MCF 10A (cell line): Measurements from ENCODE around the gene WFIKKN1. TPM values are rescaled to one million over a fixed set of nuclear protein-coding genes. Genes with fewer than 3 reads are reported as not detected.

ENCODE experiments used
- BruUV-seq: library from RNA; stranded (reverse); fragments of 400-500 nt; replicated peaks from 2 replicates; lab custom pipeline; 2021; lab: Mats Ljungman, UMichigan
- CTCF ChIA-PET: fragments of 300-600 bp; sonication (Branson Sonifier 250); formaldehyde crosslinking; extraction: SDS; loops from one replicate; lab custom pipeline; 2021; ENCODE audit warnings: antibody characterized with exemption, inconsistent platforms; lab: Yijun Ruan, JAX
- POLR2A ChIA-PET: fragments of 300-600, 350-650 bp; sonication (Branson Sonifier 250); formaldehyde crosslinking; extraction: SDS; loops from one replicate; lab custom pipeline; 2020; ENCODE audit warnings: antibody characterized with exemption, inconsistent platforms; lab: Yijun Ruan, JAX
- DNase-seq: peaks from one replicate; pipeline ENCODE4 v3.0.0-alpha.2; 2018; ENCODE audit not compliant: unreplicated experiment
- H3K27ac Mint-ChIP-seq: one replicate; pipeline ENCODE4 v1.8.0; 2022; ENCODE audit warnings: mild to moderate bottlenecking, low read depth, mixed read lengths; ENCODE audit not compliant: unreplicated experiment
- H3K27me3 Mint-ChIP-seq: one replicate; pipeline ENCODE4 v1.8.0; 2022; ENCODE audit warnings: mixed read lengths; ENCODE audit not compliant: insufficient read depth, unreplicated experiment
- H3K36me3 Mint-ChIP-seq: one replicate; pipeline ENCODE4 v1.8.0; 2022; ENCODE audit warnings: mild to moderate bottlenecking, moderate library complexity, mixed read lengths; ENCODE audit not compliant: insufficient read depth, unreplicated experiment
- H3K4me1 Mint-ChIP-seq: one replicate; pipeline ENCODE4 v1.8.0; 2022; ENCODE audit warnings: mixed read lengths; ENCODE audit not compliant: insufficient read depth, unreplicated experiment
- H3K4me3 Mint-ChIP-seq: one replicate; pipeline ENCODE4 v1.8.0; 2022; ENCODE audit warnings: mild to moderate bottlenecking, moderate library complexity, mixed read lengths; ENCODE audit not compliant: unreplicated experiment
- H3K9me3 Mint-ChIP-seq: one replicate; pipeline ENCODE4 v1.8.0; 2022; ENCODE audit warnings: mixed read lengths; ENCODE audit not compliant: unreplicated experiment
- intact Hi-C: fragments of 100-400 bp; cut with micrococcal nuclease; formaldehyde crosslinking; loops from 2 replicates; pipeline ENCODE4 v1.14.1; 2022
- total RNA-seq: library from RNA; stranded (reverse); gene quantifications from 2 replicates; pipeline ENCODE4 v1.2.3, GENCODE V29; 2022
- TF ChIP-seq, protein P1 (sequence below): fragments of 200-600 bp; IDR thresholded peaks from one replicate; pipeline ENCODE4 v1.8.0; 2022; ENCODE audit warnings: antibody characterized with exemption, mild to moderate bottlenecking; ENCODE audit not compliant: unreplicated experiment

WFIKKN1 gene
- total RNA-seq, 1 experiment from 2014 or later, result 0.14 TPM

GRCh38 chr16:583470-583814 lies 47.3 kb upstream of the WFIKKN1 start:
- Mint-ChIP-seq H3K36me3 (peaks cover 20% of the 10 kb centered on the region), H3K27me3 (no peaks in the 10 kb centered on the region), H3K9me3 (no peaks in the 10 kb centered on the region), H3K27ac (no peak overlapping the region), H3K4me1 (no peaks in the 10 kb centered on the region), H3K4me3 (no peak overlapping the region)
- DNase-seq, result no peak
- TF ChIP-seq, protein P1, sequence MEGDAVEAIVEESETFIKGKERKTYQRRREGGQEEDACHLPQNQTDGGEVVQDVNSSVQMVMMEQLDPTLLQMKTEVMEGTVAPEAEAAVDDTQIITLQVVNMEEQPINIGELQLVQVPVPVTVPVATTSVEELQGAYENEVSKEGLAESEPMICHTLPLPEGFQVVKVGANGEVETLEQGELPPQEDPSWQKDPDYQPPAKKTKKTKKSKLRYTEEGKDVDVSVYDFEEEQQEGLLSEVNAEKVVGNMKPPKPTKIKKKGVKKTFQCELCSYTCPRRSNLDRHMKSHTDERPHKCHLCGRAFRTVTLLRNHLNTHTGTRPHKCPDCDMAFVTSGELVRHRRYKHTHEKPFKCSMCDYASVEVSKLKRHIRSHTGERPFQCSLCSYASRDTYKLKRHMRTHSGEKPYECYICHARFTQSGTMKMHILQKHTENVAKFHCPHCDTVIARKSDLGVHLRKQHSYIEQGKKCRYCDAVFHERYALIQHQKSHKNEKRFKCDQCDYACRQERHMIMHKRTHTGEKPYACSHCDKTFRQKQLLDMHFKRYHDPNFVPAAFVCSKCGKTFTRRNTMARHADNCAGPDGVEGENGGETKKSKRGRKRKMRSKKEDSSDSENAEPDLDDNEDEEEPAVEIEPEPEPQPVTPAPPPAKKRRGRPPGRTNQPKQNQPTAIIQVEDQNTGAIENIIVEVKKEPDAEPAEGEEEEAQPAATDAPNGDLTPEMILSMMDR, result no peak
- intact Hi-C loops, result no loop called here
- ChIA-PET POLR2A (no interaction called here), CTCF (no interaction called here)
- BruUV-seq, result TSS peak; percentile 29

DNA sequence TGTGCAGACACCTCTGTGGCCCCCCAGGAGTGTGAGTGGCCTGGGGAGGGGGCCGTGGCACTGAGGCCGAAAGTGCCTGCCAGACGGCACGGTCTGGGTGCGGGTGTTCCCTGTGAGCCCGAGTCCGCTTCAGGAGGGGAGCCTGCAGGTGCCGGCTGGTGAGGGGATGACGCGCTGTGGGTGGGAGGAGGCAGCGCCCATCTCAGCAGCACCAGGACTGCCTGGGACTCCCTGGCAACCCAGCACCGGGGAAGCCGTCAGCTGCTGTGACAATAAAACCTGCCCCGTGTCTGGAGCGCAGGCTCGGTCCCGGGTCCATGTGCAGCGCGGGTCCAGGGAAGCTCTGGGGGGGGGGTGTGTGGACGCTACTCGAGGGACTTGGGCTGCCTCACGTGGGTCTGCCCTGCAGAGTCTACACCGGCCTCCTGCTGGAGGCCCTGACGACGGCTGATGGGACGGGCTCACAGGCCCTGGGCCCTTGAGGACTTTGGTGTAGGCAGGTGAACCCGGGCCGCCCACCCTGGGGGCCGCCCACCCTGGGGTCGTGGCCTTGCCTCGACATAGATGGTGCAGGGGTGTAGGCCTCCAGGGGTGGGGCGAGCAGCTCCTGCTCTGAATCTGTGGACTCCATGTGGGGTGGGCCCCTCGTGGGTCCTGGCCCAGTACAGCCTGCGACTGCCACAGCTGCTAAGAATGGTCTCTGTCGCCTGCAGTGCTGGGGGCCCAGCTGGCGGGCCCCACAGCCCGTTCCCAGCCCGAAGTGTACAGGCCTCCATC lies 46.8 kb upstream of the WFIKKN1 start:
- no peaks in the 10 kb centered on the region for H3K4me1 Mint-ChIP-seq
- no TSS peak for BruUV-seq
- no peak overlapping the region for H3K4me3 Mint-ChIP-seq
- ChIA-PET POLR2A (interaction anchor here (0.5 to 1.5 kb wide), 2 partner anchors 14 to 100 kb away, joined by 3 to 4 read pairs; partner anchors contain the start of gene JMJD8), CTCF (no interaction called here)
- TF ChIP-seq, protein P1, result no peak
- H3K9me3 Mint-ChIP-seq, result no peaks in the 10 kb centered on the region
- DNase-seq, result no peak
- peaks cover 26% of the 10 kb centered on the region for H3K36me3 Mint-ChIP-seq
- intact Hi-C loops, result no loop called here
- H3K27me3 Mint-ChIP-seq, result no peaks in the 10 kb centered on the region
- no peak overlapping the region for H3K27ac Mint-ChIP-seq

DNA sequence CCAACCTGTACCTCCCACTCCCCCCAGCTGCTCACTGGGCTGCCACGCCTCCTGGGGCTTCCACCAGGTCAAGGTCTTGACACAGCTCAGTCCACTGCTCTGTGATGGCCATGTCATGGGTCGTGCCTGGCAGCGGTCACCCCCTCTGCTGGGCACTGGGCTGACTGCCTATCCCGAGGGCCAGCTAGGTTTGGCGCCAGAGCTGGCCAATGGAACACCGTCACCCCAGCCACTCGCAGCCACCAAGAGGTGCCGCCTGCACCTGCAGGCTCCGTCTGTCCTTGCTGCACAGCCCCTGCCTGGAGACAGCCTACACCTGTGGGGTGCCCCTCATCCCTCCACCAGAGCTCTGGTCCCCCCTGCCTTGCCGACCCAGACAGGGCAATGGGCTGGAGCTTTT lies 45.4 kb upstream of the WFIKKN1 start:
- intact Hi-C loops, result loop anchor here (5.0 kb wide), 1 partner anchor 193 kb away; no protein-coding TSS in a partner anchor
- no peak overlapping the region for H3K27ac Mint-ChIP-seq
- peaks cover under 1% of the 10 kb centered on the region for H3K4me1 Mint-ChIP-seq
- no peak for DNase-seq
- no TSS peak for BruUV-seq
- no peaks in the 10 kb centered on the region for H3K27me3 Mint-ChIP-seq
- H3K36me3 Mint-ChIP-seq, result peaks cover 30% of the 10 kb centered on the region
- CTCF ChIA-PET, result interaction anchor here (1.0 kb wide), 1 partner anchor 10 kb away, joined by 4 read pairs; no protein-coding TSS in a partner anchor
- no peaks in the 10 kb centered on the region for H3K9me3 Mint-ChIP-seq
- H3K4me3 Mint-ChIP-seq, result no peak overlapping the region
- TF ChIP-seq, protein P1, result no peak
- POLR2A ChIA-PET, result interaction anchor here (0.6 to 1.5 kb wide), 5 partner anchors 9 to 57 kb away, joined by 3 to 6 read pairs (median 4); no protein-coding TSS in a partner anchor

DNA sequence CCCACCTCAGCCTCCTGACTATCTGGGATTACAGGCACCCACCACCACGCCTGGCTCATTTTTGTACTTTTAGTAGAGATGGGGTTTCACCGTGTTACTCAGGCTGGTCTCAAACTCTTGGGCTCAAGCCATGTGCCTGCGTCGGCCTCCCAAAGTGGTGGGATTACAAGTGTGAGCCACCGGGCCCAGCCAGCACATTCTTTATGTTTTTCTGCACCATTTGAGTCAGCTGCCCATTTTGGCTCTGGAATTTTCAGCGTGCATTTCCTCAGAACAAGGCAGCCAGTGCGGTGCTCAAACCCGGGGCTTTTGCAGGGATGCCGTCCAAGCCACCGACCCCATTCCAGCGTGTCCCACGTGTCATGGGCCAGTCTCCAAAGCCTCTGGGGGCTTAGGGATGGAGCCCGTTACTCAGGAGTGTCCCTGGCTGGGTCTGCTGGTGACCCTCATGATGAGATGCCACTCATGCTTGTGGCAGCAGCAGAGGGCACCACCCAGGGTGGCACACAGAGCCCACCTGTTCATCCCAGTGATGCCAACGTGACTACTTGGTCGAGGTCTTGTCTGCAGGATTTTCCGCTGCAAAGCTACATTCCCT lies 44.6 kb upstream of the WFIKKN1 start:
- BruUV-seq, result no TSS peak

More for the DNA sequence above, 44.6 kb upstream of the WFIKKN1 start:
- Mint-ChIP-seq H3K27me3 (no peaks in the 10 kb centered on the region), H3K9me3 (no peaks in the 10 kb centered on the region), H3K36me3 (peaks cover 38% of the 10 kb centered on the region), H3K4me3 (no peak overlapping the region), H3K4me1 (peaks cover 8% of the 10 kb centered on the region), H3K27ac (no peak overlapping the region)
- TF ChIP-seq, protein P1, result no peak
- DNase-seq, result no peak
- intact Hi-C loops, result loop anchor here (5.0 kb wide), 1 partner anchor 194 kb away; no protein-coding TSS in a partner anchor
- CTCF ChIA-PET, result interaction anchor here (1.0 kb wide), 1 partner anchor 11 kb away, joined by 4 read pairs; no protein-coding TSS in a partner anchor
- POLR2A ChIA-PET, result interaction anchor here (0.7 to 3.9 kb wide), 8 partner anchors 9 to 126 kb away, joined by 3 to 23 read pairs (median 6); partner anchors contain the start of genes METTL26, PIGQ and STUB1
